Measurements from ENCODE around the gene TTLL12.

DNA sequence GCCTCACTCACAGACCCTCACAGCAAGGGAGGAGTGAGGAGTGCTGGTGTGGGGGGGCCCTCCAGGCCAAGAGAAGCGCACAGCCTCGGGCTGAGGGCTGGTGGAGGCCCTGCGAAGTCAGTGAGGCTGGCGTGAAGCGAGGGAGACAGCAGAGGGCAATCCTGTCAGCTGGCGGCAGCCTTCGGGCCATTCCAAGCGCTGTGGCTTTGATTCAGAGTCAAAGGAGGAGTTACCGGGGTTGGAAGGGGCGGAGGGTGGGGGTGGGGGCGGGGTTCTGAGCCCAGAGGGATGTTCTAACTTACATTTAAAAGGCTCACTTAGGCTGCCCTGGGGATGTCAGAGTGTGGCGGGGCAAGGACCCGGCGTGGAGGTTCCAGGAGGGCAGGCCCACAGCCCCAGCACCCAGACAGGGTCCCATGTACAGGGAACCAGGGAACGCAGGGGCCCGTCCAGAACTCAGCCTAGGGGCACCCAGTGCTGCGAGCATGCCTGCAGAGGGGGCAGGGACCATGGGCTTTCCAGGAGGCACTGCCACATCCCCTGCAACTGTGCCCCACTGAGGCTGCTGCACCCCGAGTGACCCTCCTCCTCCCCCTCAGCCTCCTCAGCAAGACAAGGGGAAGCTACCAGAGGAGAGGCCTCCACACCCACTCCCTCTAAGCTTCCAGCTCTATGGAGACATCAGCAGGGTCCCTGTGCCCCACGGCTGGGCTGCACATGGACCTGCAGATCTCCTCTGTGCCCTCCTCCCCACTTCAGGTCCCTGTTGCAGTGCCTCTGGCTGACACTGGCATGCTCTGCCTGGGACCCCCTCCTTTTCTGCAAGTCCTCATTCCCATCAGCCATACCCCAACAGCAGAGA, 39.7 kb upstream of the TTLL12 start:
- TF ChIP-seq POLR2AphosphoS5 (IDR thresholded peaks at IDR 0.05; ENCODE audit: low read depth, low read length) (no peak), TAF1 (IDR thresholded peaks at IDR 0.05; ENCODE audit: low read depth, low read length) (no peak), POLR2A (IDR thresholded peaks at IDR 0.05; ENCODE audit: low read depth, low read length) (no peak), SPI1 (IDR thresholded peaks at IDR 0.05; ENCODE audit: low read depth, low read length) (no peak), PAX5 (IDR thresholded peaks at IDR 0.05; ENCODE audit: insufficient read depth, low read length, severe bottlenecking) (no peak), POU2F2 (IDR thresholded peaks at IDR 0.05; ENCODE audit: low read depth, low read length) (no peak)

All from GM12891 (cell line).